Left colon (tissue), 2 donors: ENCODE measurements around the gene SLC12A7. TPM values are rescaled to one million over a fixed set of nuclear protein-coding genes. Genes with fewer than 3 reads are reported as not detected.
"Not testable (repeated sequence)": the region's sequence is repeated elsewhere in the genome, so short reads cannot be mapped to it uniquely, and the experiment has no call there.

Experiments used
- ATAC-seq: fragments of 200-7000 bp; cut with Tn5 transposase; one replicate; pipeline ENCODE4 v1.9.1; 2020; ENCODE audit warnings: mild to moderate bottlenecking, moderate library complexity
- DNase-seq, 2 donors: peaks; one replicate each; pipeline ENCODE4 v3.0.0-alpha.2; 2020
- intact Hi-C, 2 donors: fragments of 100-400 bp; cut with DNase I in 1 of 2; cut with micrococcal nuclease in 1 of 2; formaldehyde crosslinking; loops; one replicate each; pipeline versions ENCODE4 v1.11.2 to v1.14.0; 2022; cut with DNase I, micrococcal nuclease
- total RNA-seq, 2 donors: library from RNA; stranded (reverse); fragmentation: NEBNext Ultra II Directional; extraction: Animal tissue kit (Norgen Biotek cat#: 25700); gene quantifications; one replicate each; pipeline ENCODE4 v1.2.1, GENCODE V29; 2021
- donor health status: DM: no; HTN: no; CAD: no.
- donor health status: DM: yes; HTN: yes; CAD: no.

SLC12A7 gene
- total RNA-seq, 2 donors from 2014 or later: 70.4 to 88.3 TPM

DNA sequence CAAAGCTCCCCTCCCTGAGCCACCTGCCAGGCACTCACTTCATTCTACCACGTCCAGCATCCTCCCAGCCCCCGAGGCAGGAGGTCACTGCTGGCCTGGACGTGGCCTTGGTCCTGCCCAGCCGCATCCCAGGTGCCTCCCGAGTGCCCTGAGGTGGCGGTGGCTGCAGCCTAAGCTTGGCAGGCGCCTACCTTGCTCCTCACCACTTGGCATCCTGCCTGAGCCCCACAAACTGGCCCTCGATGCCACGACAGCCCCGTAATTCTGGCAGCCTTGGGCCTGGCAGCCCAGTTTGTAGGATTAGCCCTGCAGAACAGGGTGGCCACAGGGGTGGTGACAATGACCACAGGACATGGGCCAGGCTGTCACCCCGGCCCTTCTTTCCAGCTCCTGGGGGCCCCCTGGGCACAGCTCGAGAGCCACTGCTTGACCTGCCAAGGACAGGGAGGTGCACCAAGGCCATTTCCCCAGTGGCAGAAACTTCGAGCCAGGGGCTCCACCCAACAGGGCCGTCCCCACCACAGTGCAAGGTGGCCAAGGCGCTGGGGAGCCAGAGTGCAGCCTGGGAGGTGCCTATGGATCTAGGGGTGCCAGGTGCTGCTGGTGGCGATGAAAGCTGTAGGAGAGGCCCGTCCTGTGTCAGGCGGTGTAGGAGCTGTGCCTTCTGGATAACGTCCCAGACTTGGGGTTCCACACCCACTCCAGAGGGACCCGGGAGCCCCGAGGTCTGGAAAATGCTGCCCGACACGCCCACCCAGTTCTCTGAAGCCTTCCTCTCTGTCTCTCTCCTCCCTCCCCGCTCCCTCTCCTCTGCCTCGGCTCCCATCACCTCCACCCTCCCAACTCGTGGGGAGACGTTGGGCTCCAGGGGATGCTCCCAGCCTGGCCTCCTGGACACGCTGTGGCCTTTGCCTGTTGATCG, 84.9 kb downstream of the SLC12A7 start:
- ATAC-seq: no peak
- no peak for DNase-seq
- intact Hi-C loops: no loop called here

GRCh38 chr5:1021969-1022336, 89.9 kb downstream of the SLC12A7 start:
- intact Hi-C loops, DNase-seq, ATAC-seq: not testable (repeated sequence)

GRCh38 chr5:1021136-1021968, 90.5 kb downstream of the SLC12A7 start:
- ATAC-seq (no peak), DNase-seq (no peak)
- intact Hi-C loops: no loop called here

DNA sequence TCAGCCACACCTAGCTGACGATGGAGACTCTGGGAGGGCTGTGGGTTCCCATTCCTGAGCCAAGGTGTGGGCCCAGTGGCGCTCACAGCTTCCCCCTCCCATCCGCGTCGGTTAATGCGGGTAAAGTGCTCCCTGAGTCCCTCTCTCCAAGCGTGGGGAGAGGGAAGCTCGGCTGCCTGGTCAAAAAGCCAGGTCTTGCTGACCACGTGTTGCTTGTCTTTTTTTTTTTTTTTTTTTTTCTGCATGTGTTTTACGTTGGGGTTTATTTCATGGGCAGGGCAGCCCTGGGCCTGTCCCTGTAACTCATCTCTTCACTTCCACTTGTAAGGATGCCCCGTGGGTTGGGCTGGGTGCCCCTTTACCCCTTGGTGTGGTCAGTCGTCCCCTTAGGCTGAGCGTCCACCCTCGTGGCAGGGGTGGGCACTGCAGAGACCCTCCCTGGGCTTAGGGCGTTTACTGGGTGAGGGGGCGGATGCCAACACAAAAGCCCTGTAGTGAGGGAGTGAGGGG, 91.4 kb downstream of the SLC12A7 start:
- intact Hi-C loops: no loop called here
- no peak for ATAC-seq
- DNase-seq: no peak

DNA sequence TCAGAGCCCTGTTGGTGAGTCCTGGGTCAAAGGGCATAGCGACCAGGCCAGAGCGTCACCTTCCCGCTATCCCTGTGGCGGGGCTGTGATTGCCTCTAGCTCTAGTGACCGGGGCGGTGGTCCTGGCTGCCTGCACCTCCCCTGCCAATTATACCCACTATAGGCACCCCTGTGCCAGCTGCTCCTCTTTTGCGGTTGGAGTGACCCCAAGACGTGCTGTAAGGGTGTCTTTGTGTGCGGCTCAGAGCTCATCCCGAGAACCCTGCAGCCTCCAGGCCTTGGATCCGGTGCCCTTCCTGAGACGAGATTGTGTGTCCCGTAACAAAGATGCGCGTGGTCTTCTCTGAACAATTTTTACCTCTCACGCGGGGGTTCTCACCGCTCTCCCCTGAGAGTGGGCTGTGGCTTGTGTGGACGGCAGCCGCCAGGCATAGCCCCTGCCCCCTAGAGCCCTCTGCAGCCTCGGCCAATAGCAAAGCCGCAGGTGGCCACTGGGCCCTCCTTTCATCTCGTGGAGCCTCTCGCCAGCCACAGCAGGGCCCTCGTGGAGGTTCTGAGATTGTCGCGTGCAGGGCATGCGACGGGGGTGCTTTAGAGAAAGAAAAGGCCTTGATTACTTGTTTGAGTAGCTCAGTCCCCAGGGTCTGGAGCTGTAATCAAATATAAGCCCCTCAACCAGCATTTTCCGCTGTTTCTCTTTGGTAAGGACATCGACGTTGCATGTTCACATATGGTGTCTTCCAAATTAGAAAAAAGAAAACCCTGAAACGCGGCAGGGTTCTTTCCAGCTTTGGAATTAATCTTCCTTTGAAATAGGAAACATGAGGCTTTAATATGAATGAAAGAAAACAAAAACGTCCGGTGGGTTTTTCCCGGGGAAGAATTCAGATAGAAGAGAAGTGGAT, 92.6 kb downstream of the SLC12A7 start:
- no peak for ATAC-seq
- intact Hi-C loops: no loop called here
- no peak for DNase-seq

DNA sequence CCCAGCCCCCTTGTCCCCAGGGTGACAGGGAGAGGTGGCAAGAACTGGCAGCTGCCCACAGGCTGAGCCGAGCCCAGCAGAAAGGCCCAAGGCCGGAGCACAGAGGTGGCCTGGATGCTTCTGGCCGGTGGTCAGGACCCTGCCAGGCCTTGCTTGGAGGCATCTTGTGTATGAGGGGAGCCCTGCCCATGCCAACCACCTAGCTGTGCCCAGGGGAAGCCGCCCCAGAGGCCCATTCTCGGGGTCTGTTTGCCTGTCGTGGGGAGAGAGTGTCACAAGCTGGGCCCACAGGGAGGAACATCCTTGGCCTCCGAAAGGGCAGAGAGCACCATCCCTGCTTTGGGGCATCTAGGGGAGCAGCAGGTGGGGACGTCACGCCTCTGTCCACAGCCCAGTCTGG, 93.3 kb downstream of the SLC12A7 start:
- ATAC-seq (no peak), DNase-seq (no peak)
- intact Hi-C loops: no loop called here

GRCh38 chr5:1017691-1018455, 94.0 kb downstream of the SLC12A7 start:
- DNase-seq (no peak), ATAC-seq (no peak)
- intact Hi-C loops: no loop called here

GRCh38 chr5:1017056-1017455, 94.8 kb downstream of the SLC12A7 start:
- ATAC-seq (no peak), DNase-seq (no peak)
- intact Hi-C loops: no loop called here

DNA sequence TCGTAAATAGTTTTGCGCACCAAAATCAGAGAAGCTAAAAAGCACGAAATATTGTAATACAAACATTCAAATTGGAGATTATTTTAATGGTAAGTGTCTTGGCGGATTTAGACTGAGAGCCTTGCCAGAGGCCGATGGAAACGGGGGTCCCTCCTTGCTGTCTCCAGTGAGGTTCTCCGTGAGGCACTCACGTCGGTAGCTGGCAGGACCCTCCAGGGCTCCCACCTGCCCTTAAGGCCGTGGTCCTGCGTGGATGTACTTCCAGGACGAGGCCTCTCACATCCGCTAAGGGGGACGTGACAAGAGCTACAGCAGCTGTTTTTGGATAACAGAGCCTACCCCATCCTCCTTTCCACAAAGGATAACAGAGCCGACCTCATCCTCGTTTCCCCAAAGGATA, 95.4 kb downstream of the SLC12A7 start:
- ATAC-seq (no peak), DNase-seq (no peak)
- intact Hi-C loops: no loop called here

- intact Hi-C loops: no loop called here
- no peak for DNase-seq
- no peak for ATAC-seq
Observed at GRCh38 chr5:1016036-1016435, 95.8 kb downstream of the SLC12A7 start.

DNA sequence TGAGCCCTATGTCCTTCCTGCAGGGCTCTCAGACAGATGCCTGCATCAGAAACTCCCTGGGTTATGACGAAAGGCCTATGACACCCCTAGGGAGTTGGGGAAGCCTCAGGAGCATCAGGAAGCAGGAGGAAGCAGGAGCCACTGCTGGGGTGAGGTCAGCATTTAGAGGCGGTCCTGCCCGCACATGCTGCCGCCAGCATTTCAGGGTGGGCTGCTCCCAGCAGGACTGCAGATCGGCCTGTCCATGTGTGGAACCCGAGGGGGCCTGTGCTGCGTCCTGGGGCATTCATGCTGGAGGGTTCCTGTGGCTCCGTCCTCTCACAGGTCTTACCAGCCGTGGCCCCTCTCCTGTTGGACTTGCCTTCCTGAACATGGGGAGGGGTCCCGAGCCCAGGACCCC, 96.4 kb downstream of the SLC12A7 start:
- ATAC-seq (no peak), DNase-seq (no peak)
- intact Hi-C loops: no loop called here

GRCh38 chr5:1014781-1015221, 97.1 kb downstream of the SLC12A7 start:
- no peak for ATAC-seq
- DNase-seq: no peak
- intact Hi-C loops: no loop called here

GRCh38 chr5:1014346-1014745, 97.5 kb downstream of the SLC12A7 start:
- DNase-seq (no peak), ATAC-seq (no peak)
- intact Hi-C loops: no loop called here

DNA sequence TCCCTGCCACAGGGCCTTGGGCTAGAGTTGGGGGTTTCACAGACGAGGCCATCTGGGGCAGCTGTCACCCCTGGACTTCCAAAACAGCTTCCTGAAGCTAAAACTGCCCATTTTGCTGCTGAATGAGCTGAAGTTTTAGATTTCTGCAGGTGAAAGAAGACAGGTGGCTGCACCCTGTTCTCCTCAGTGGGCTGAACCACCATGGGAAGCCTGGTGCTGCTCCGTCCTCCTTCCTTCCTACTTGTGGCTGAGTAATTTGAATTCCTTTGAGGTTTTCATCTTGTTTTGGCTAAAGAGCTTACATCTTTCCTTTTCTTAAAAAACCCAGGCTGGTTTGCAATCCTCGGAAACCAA, 97.9 kb downstream of the SLC12A7 start:
- ATAC-seq (no peak), DNase-seq (no peak)
- intact Hi-C loops: no loop called here

DNA sequence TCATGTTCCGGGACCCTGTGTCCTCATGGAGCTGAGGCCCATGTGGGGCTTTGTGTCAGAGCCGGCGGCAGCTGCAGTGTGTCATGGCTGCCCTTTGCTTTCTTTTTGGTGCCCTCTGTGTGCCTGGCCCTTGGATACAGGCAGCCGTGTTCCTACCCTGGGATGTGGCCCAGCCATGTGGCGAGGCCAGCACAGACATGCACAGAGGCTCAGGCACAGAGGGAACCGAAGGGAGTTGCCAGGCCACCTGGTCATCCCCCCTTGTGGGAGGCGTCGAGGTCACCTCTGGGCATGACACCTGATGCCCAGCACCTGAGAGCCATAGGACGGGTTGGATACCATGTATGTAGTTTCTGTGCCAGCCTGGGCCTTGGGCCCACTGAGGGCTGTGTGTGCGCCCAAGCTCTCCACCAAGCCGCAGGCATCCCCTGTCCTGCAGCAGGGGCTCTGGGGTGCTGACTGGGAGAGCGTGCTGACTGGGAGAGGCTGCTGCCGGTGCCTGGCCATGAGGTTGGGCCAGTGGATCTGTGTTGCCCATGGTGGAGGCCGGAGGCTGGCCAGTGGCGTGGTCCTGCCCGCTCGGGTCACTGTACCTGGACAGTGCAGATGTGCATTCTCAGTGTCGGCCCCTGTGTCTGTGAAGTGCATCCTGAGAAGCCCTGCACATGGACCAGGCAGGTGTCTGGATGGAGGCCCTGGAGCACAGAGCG, 98.5 kb downstream of the SLC12A7 start:
- no peak for DNase-seq
- ATAC-seq: no peak
- intact Hi-C loops: no loop called here

DNA sequence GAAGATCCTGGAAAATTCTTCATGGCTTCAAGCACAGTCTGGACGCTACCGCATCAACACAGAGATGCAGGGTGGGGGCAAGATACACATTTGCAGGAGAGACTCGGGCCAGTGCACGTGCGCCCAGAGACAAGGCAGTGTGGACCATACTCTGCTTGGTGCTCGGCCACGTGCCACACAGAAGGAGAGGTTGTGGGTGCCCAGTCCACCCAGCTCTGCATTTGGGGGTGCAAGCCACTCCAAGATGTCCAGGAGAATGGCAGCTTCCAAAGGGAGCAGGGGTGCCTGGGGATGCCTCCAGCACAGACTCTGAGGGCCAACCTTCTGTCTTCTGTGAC, 99.0 kb downstream of the SLC12A7 start:
- ATAC-seq (no peak), DNase-seq (no peak)
- intact Hi-C loops: no loop called here

- ATAC-seq (no peak), DNase-seq (no peak)
- intact Hi-C loops: no loop called here
Observed at GRCh38 chr5:1012313-1012841, 99.5 kb downstream of the SLC12A7 start.
